ENCODE data around the gene SFRP2.

GRCh38 chr4:153832054-153832453 lies 43.2 kb upstream of the SFRP2 start:
- TF ChIP-seq CTCF (IDR thresholded peaks at IDR 0.05 in 2 of 3, conservative IDR thresholded peaks at IDR 0.05 in 1 of 3; ENCODE audit: control insufficient read depth in 2 of 3, extremely low read depth in 1 of 3, insufficient read depth in 1 of 3, low read depth in 3 of 3, low read length in 3 of 3) (no peak), POLR2A (IDR thresholded peaks at IDR 0.05; ENCODE audit: low read depth, low read length) (no peak), BCLAF1 (IDR thresholded peaks at IDR 0.05) (no peak), SMC3 (IDR thresholded peaks at IDR 0.05; ENCODE audit: borderline replicate concordance, low read length) (no peak), SP1 (IDR thresholded peaks at IDR 0.05; ENCODE audit: low read depth, low read length) (no peak), ZBTB33 (IDR thresholded peaks at IDR 0.05) (no peak), NR2F1 (conservative IDR thresholded peaks at IDR 0.05) (no peak), CHD4 (IDR thresholded peaks at IDR 0.05) (no peak), EGR1 (IDR thresholded peaks at IDR 0.05; ENCODE audit: borderline replicate concordance in 1 of 2, low read depth in 2 of 2, low read length in 2 of 2) (no peak), USF2 (IDR thresholded peaks at IDR 0.05; ENCODE audit: borderline replicate concordance, low read depth, low read length) (no peak), TCF3 (IDR thresholded peaks at IDR 0.05; ENCODE audit: borderline replicate concordance, insufficient read depth, low read depth, low read length) (no peak), IKZF1 (conservative IDR thresholded peaks at IDR 0.05) (no peak), BRCA1 (IDR thresholded peaks at IDR 0.05; ENCODE audit: low read depth, low read length) (no peak), ESRRA (IDR thresholded peaks at IDR 0.05; ENCODE audit: low read length) (no peak)
